ENCODE measurements around the gene CPPED1. TPM values are rescaled to one million over a fixed set of nuclear protein-coding genes. Genes with fewer than 3 reads are reported as not detected.
A peak's percentile ranks its signal among the peaks of the same experiment; 100 is the strongest.

CPPED1 gene
- total RNA-seq, 1 donor from 2014 or later: 41.3 TPM

DNA sequence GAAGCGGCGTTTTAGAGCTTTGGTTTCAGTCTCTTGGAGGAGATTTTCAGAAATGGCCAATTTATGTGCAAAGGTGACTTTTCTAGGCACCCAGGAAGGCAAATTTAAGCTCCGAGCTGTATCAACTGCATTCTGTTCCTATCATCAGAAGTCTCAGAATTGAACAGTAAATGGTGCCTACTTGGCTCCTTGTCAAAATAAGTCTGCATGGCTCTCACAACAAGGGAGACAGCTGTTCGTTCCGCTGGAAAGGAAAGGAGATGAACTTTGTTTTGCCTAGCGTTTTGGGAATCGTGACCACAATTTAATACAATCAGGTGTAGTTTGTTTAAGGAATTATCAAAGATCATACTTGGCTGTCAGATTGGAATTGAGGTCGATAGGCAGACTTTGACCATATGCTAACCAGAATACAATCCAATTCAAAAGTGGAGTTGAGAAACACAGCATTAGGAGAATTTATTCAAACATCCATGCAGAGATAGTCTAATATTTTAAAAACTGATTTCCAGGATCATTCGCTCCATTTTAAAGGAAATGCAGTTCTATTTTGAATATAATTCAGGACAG lies 139.4 kb downstream of the CPPED1 start:
- Mint-ChIP-seq H3K27ac (ENCODE audit: unreplicated experiment) (peak overlapping the region; percentile 89), H3K36me3 (ENCODE audit: unreplicated experiment) (peaks cover 26% of the 10 kb centered on the region), H3K9me3 (ENCODE audit: unreplicated experiment) (peaks cover 8% of the 10 kb centered on the region), H3K4me3 (ENCODE audit: unreplicated experiment) (peak overlapping the region; percentile 38), H3K27me3 (ENCODE audit: unreplicated experiment) (peaks cover 10% of the 10 kb centered on the region), H3K4me1 (ENCODE audit: low read depth, unreplicated experiment) (peaks cover 40% of the 10 kb centered on the region)
- TF ChIP-seq, protein P1, sequence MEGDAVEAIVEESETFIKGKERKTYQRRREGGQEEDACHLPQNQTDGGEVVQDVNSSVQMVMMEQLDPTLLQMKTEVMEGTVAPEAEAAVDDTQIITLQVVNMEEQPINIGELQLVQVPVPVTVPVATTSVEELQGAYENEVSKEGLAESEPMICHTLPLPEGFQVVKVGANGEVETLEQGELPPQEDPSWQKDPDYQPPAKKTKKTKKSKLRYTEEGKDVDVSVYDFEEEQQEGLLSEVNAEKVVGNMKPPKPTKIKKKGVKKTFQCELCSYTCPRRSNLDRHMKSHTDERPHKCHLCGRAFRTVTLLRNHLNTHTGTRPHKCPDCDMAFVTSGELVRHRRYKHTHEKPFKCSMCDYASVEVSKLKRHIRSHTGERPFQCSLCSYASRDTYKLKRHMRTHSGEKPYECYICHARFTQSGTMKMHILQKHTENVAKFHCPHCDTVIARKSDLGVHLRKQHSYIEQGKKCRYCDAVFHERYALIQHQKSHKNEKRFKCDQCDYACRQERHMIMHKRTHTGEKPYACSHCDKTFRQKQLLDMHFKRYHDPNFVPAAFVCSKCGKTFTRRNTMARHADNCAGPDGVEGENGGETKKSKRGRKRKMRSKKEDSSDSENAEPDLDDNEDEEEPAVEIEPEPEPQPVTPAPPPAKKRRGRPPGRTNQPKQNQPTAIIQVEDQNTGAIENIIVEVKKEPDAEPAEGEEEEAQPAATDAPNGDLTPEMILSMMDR (IDR thresholded peaks at IDR 0.05; ENCODE audit: partially characterized antibody, unreplicated experiment): no peak
- DNase-seq: no peak

DNA sequence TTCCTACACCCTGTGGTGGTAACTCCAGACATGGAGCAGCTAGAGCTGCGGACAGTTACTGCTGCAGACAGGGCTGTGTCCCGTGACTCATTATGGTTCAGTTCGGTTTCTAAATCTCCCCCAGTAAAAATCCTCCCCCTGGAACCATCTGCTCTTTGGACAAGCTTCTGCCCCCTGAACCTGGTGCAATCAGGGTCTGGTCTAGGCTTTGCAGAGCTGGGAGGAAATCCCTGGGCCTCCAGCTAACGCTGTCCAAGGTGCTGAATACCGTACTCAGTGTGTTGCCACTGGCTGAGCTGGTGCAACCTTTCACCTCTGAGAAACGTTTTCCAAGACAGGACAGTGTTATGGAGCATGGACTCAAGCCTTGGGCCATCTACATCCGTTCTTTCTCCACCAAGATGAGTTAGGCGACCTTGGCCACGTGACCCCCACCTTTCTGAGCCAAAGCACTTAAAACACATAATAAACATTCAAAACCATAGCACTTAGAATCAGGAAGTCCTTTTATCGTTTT lies 142.0 kb downstream of the CPPED1 start:
- H3K27ac Mint-ChIP-seq (ENCODE audit: unreplicated experiment): peak overlapping the region; percentile 85
- peaks cover 18% of the 10 kb centered on the region for H3K9me3 Mint-ChIP-seq (ENCODE audit: unreplicated experiment)
- peaks cover 52% of the 10 kb centered on the region for H3K4me1 Mint-ChIP-seq (ENCODE audit: low read depth, unreplicated experiment)
- TF ChIP-seq, protein P1 (IDR thresholded peaks at IDR 0.05; ENCODE audit: partially characterized antibody, unreplicated experiment): no peak
- peaks cover 7% of the 10 kb centered on the region for H3K36me3 Mint-ChIP-seq (ENCODE audit: unreplicated experiment)
- DNase-seq: no peak
- peaks cover 15% of the 10 kb centered on the region for H3K27me3 Mint-ChIP-seq (ENCODE audit: unreplicated experiment)
- H3K4me3 Mint-ChIP-seq (ENCODE audit: unreplicated experiment): peak overlapping the region; percentile 47

DNA sequence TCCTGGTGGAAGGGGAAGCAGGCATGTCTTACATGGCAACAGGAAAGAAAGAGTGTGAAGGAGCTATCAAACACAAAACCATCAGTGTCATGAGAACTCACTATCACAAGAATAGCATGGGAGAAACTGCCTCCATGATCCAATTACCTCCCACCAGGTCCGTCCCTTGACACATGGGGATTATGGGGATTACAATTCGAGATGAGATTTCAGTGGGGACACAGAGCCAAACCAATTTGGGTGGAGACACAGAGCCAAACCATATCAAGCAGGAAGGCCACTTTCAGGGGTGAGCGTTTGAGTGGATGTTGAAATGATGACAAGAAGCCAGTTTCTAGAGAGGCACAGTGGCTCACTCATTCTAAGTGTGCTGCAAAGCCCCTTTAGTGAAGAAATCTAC lies 143.8 kb downstream of the CPPED1 start:
- DNase-seq: no peak
- TF ChIP-seq, protein P1 (IDR thresholded peaks at IDR 0.05; ENCODE audit: partially characterized antibody, unreplicated experiment): no peak
- H3K36me3 Mint-ChIP-seq (ENCODE audit: unreplicated experiment): peaks cover 6% of the 10 kb centered on the region
- H3K27me3 Mint-ChIP-seq (ENCODE audit: unreplicated experiment): peaks cover 16% of the 10 kb centered on the region
- H3K4me3 Mint-ChIP-seq (ENCODE audit: unreplicated experiment): peak overlapping the region; percentile 22
- peak overlapping the region; percentile 94 for H3K27ac Mint-ChIP-seq (ENCODE audit: unreplicated experiment)
- peaks cover 55% of the 10 kb centered on the region for H3K4me1 Mint-ChIP-seq (ENCODE audit: low read depth, unreplicated experiment)
- H3K9me3 Mint-ChIP-seq (ENCODE audit: unreplicated experiment): peaks cover 20% of the 10 kb centered on the region

DNA sequence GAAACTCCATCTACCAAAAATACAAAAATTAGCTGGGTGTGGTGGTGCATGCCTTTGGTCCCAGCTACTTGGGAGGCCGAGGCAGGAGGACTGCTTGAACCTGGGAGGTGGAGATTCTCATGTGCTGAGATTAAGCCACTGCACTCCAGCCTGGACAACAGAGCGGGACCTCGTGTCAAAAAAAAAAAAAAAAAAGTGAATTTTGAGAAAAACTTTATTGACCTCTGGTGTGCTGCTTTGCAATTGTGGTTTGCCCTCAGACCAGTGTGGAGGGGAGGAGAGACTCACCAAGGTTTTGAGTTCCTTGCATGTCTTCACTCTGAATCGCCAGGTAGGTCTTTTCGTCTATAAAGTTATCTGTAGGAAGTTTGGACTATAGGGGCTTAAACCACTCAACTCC lies 145.2 kb downstream of the CPPED1 start:
- H3K27me3 Mint-ChIP-seq (ENCODE audit: unreplicated experiment): peaks cover 16% of the 10 kb centered on the region
- no peak overlapping the region for H3K27ac Mint-ChIP-seq (ENCODE audit: unreplicated experiment)
- H3K4me1 Mint-ChIP-seq (ENCODE audit: low read depth, unreplicated experiment): peaks cover 42% of the 10 kb centered on the region
- H3K36me3 Mint-ChIP-seq (ENCODE audit: unreplicated experiment): peaks cover 6% of the 10 kb centered on the region
- H3K9me3 Mint-ChIP-seq (ENCODE audit: unreplicated experiment): peaks cover 20% of the 10 kb centered on the region
- no peak for DNase-seq
- TF ChIP-seq, protein P1 (IDR thresholded peaks at IDR 0.05; ENCODE audit: partially characterized antibody, unreplicated experiment): no peak
- no peak overlapping the region for H3K4me3 Mint-ChIP-seq (ENCODE audit: unreplicated experiment)

DNA sequence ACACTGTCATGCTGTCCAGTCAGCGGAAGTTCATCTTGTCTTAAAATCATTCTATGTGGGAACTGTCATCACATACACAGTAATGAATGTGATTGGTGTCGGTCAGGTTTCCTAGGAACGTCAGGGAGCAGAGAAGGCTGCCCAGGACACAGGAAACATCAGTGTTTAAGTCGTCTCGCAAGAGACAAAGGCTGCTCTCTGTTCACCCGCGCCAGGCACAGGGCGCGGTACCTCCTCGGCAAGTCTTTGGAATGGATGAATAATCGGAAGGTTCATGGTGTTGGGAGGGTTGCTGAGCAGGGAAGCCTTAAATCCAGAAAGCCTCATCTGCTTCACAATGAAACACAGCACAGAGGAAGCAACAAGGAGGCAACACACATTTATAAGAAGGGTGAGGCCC lies 148.2 kb downstream of the CPPED1 start:
- Mint-ChIP-seq H3K9me3 (ENCODE audit: unreplicated experiment) (peaks cover 18% of the 10 kb centered on the region), H3K4me3 (ENCODE audit: unreplicated experiment) (no peak overlapping the region), H3K36me3 (ENCODE audit: unreplicated experiment) (peaks cover 6% of the 10 kb centered on the region), H3K4me1 (ENCODE audit: low read depth, unreplicated experiment) (peaks cover 33% of the 10 kb centered on the region), H3K27ac (ENCODE audit: unreplicated experiment) (peak overlapping the region; percentile 76), H3K27me3 (ENCODE audit: unreplicated experiment) (peaks cover 17% of the 10 kb centered on the region)
- TF ChIP-seq, protein P1 (IDR thresholded peaks at IDR 0.05; ENCODE audit: partially characterized antibody, unreplicated experiment): no peak
- DNase-seq: no peak

All from glutamatergic neuron (in vitro differentiated cells).